Measurements from ENCODE around the gene LSP1.

The LSP1 gene

GRCh38 chr11:1857064-1857463, 4.2 kb downstream of the LSP1 start:
- Histone ChIP-seq H3K4me3 (ENCODE audit: low read length) (no peak overlapping the region), H3K27ac (ENCODE audit: low read length) (no peak overlapping the region), H3K27me3 (ENCODE audit: control insufficient read depth, insufficient read depth, low read length) (no peaks in the 10 kb centered on the region), H3K9ac (ENCODE audit: low read length) (no peak overlapping the region), H3K9me3 (ENCODE audit: control insufficient read depth, low read depth, low read length) (no peaks in the 10 kb centered on the region), H3K4me1 (ENCODE audit: control insufficient read depth, low read depth, low read length) (no peaks in the 10 kb centered on the region), H3K36me3 (ENCODE audit: control insufficient read depth, low read depth, low read length) (no peaks in the 10 kb centered on the region)

- H3K4me1 ChIP-seq (ENCODE audit: control insufficient read depth, low read depth, low read length), result no peaks in the 10 kb centered on the region
- H3K4me3 ChIP-seq (ENCODE audit: low read length), result no peak overlapping the region
- H3K27me3 ChIP-seq (ENCODE audit: control insufficient read depth, insufficient read depth, low read length), result no peaks in the 10 kb centered on the region
- H3K9me3 ChIP-seq (ENCODE audit: control insufficient read depth, low read depth, low read length), result no peaks in the 10 kb centered on the region
- no peak overlapping the region for H3K9ac ChIP-seq (ENCODE audit: low read length)
- no peak overlapping the region for H3K27ac ChIP-seq (ENCODE audit: low read length)
- no peaks in the 10 kb centered on the region for H3K36me3 ChIP-seq (ENCODE audit: control insufficient read depth, low read depth, low read length)
These were observed 5.3 kb downstream of the LSP1 start for GRCh38 chr11:1858154-1858553.

- no peak overlapping the region for H3K4me3 ChIP-seq (ENCODE audit: low read length)
- H3K9ac ChIP-seq (ENCODE audit: low read length), result no peak overlapping the region
- no peaks in the 10 kb centered on the region for H3K4me1 ChIP-seq (ENCODE audit: control insufficient read depth, low read depth, low read length)
- H3K27me3 ChIP-seq (ENCODE audit: control insufficient read depth, insufficient read depth, low read length), result no peaks in the 10 kb centered on the region
- H3K36me3 ChIP-seq (ENCODE audit: control insufficient read depth, low read depth, low read length), result no peaks in the 10 kb centered on the region
- no peak overlapping the region for H3K27ac ChIP-seq (ENCODE audit: low read length)
- no peaks in the 10 kb centered on the region for H3K9me3 ChIP-seq (ENCODE audit: control insufficient read depth, low read depth, low read length)
These were observed 5.7 kb downstream of the LSP1 start for GRCh38 chr11:1858576-1858975.

- Histone ChIP-seq H3K27me3 (ENCODE audit: control insufficient read depth, insufficient read depth, low read length) (no peaks in the 10 kb centered on the region), H3K9ac (ENCODE audit: low read length) (no peak overlapping the region), H3K36me3 (ENCODE audit: control insufficient read depth, low read depth, low read length) (no peaks in the 10 kb centered on the region), H3K27ac (ENCODE audit: low read length) (no peak overlapping the region), H3K4me1 (ENCODE audit: control insufficient read depth, low read depth, low read length) (no peaks in the 10 kb centered on the region), H3K9me3 (ENCODE audit: control insufficient read depth, low read depth, low read length) (no peaks in the 10 kb centered on the region), H3K4me3 (ENCODE audit: low read length) (no peak overlapping the region)
These were observed 6.1 kb downstream of the LSP1 start for GRCh38 chr11:1859004-1859403.

- H3K4me1 ChIP-seq (ENCODE audit: control insufficient read depth, low read depth, low read length), result no peaks in the 10 kb centered on the region
- H3K27ac ChIP-seq (ENCODE audit: low read length), result no peak overlapping the region
- H3K9me3 ChIP-seq (ENCODE audit: control insufficient read depth, low read depth, low read length), result no peaks in the 10 kb centered on the region
- no peak overlapping the region for H3K4me3 ChIP-seq (ENCODE audit: low read length)
- no peaks in the 10 kb centered on the region for H3K36me3 ChIP-seq (ENCODE audit: control insufficient read depth, low read depth, low read length)
- H3K9ac ChIP-seq (ENCODE audit: low read length), result no peak overlapping the region
- no peaks in the 10 kb centered on the region for H3K27me3 ChIP-seq (ENCODE audit: control insufficient read depth, insufficient read depth, low read length)
These were observed 7.2 kb downstream of the LSP1 start for GRCh38 chr11:1860108-1860507.

GRCh38 chr11:1861435-1862411, 8.8 kb downstream of the LSP1 start:
- Histone ChIP-seq H3K9ac (ENCODE audit: low read length) (no peak overlapping the region), H3K4me1 (ENCODE audit: control insufficient read depth, low read depth, low read length) (no peaks in the 10 kb centered on the region), H3K27ac (ENCODE audit: low read length) (no peak overlapping the region), H3K36me3 (ENCODE audit: control insufficient read depth, low read depth, low read length) (no peaks in the 10 kb centered on the region), H3K27me3 (ENCODE audit: control insufficient read depth, insufficient read depth, low read length) (no peaks in the 10 kb centered on the region), H3K4me3 (ENCODE audit: low read length) (no peak overlapping the region), H3K9me3 (ENCODE audit: control insufficient read depth, low read depth, low read length) (no peaks in the 10 kb centered on the region)

GRCh38 chr11:1862588-1863351, 9.9 kb downstream of the LSP1 start:
- Histone ChIP-seq H3K27ac (ENCODE audit: low read length) (no peak overlapping the region), H3K9ac (ENCODE audit: low read length) (no peak overlapping the region)

GRCh38 chr11:1863352-1864216, 10.7 kb downstream of the LSP1 start:
- no peak overlapping the region for H3K9ac ChIP-seq (ENCODE audit: low read length)
- H3K36me3 ChIP-seq (ENCODE audit: control insufficient read depth, low read depth, low read length), result no peaks in the 10 kb centered on the region
- H3K9me3 ChIP-seq (ENCODE audit: control insufficient read depth, low read depth, low read length), result no peaks in the 10 kb centered on the region
- H3K4me1 ChIP-seq (ENCODE audit: control insufficient read depth, low read depth, low read length), result no peaks in the 10 kb centered on the region
- no peak overlapping the region for H3K27ac ChIP-seq (ENCODE audit: low read length)
- no peak overlapping the region for H3K4me3 ChIP-seq (ENCODE audit: low read length)
- H3K27me3 ChIP-seq (ENCODE audit: control insufficient read depth, insufficient read depth, low read length), result no peaks in the 10 kb centered on the region

More at GRCh38 chr11:1862588-1863351, 9.9 kb downstream of the LSP1 start:
- no peaks in the 10 kb centered on the region for H3K27me3 ChIP-seq (ENCODE audit: control insufficient read depth, insufficient read depth, low read length)
- H3K4me1 ChIP-seq (ENCODE audit: control insufficient read depth, low read depth, low read length), result no peaks in the 10 kb centered on the region
- H3K4me3 ChIP-seq (ENCODE audit: low read length), result no peak overlapping the region
- no peaks in the 10 kb centered on the region for H3K36me3 ChIP-seq (ENCODE audit: control insufficient read depth, low read depth, low read length)
- H3K9me3 ChIP-seq (ENCODE audit: control insufficient read depth, low read depth, low read length), result no peaks in the 10 kb centered on the region

- Histone ChIP-seq H3K36me3 (ENCODE audit: control insufficient read depth, low read depth, low read length) (no peaks in the 10 kb centered on the region), H3K9ac (ENCODE audit: low read length) (no peak overlapping the region), H3K4me1 (ENCODE audit: control insufficient read depth, low read depth, low read length) (no peaks in the 10 kb centered on the region), H3K27me3 (ENCODE audit: control insufficient read depth, insufficient read depth, low read length) (no peaks in the 10 kb centered on the region), H3K4me3 (ENCODE audit: low read length) (no peak overlapping the region), H3K9me3 (ENCODE audit: control insufficient read depth, low read depth, low read length) (no peaks in the 10 kb centered on the region), H3K27ac (ENCODE audit: low read length) (no peak overlapping the region)
These were observed 11.3 kb downstream of the LSP1 start for GRCh38 chr11:1864231-1864630.

- H3K27me3 ChIP-seq (ENCODE audit: control insufficient read depth, insufficient read depth, low read length), result no peaks in the 10 kb centered on the region
- H3K4me1 ChIP-seq (ENCODE audit: control insufficient read depth, low read depth, low read length), result no peaks in the 10 kb centered on the region
- no peak overlapping the region for H3K27ac ChIP-seq (ENCODE audit: low read length)
- H3K9ac ChIP-seq (ENCODE audit: low read length), result no peak overlapping the region
- H3K9me3 ChIP-seq (ENCODE audit: control insufficient read depth, low read depth, low read length), result no peaks in the 10 kb centered on the region
- H3K36me3 ChIP-seq (ENCODE audit: control insufficient read depth, low read depth, low read length), result no peaks in the 10 kb centered on the region
- no peak overlapping the region for H3K4me3 ChIP-seq (ENCODE audit: low read length)
These were observed 12.2 kb downstream of the LSP1 start for GRCh38 chr11:1864831-1865665.

Data from iPS-18a (cell line).